Measurements from ENCODE around the gene CDC73.
"Not testable (repeated sequence)": the region's sequence is repeated elsewhere in the genome, so short reads cannot be mapped to it uniquely, and the experiment has no call there.

The CDC73 gene

GRCh38 chr1:193288548-193289080 lies 166.8 kb downstream of the CDC73 start:
- not testable (repeated sequence) for DNase-seq (ENCODE audit: low spot score)

GRCh38 chr1:193293726-193294125 lies 171.9 kb downstream of the CDC73 start:
- DNase-seq (ENCODE audit: low spot score): no peak

DNA sequence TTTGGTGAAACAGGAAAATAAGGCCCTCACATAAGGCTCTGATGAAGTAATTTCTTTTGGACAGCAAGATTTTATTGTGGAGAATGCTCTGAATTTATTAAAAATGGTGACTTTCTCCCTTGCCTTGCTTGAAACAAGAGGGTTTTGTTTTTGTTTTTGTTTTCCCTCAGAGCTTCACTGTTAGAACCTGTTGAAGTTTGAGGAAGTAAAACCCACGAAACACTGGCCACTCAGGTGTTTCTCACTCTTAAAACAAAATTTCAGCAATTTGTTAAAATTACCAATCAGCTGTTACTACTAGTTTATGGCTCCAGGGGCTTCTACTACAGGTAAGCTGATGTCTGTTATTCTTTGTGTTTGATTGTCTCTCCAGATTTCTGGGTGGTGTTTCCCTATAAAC lies 177.2 kb downstream of the CDC73 start:
- DNase-seq (ENCODE audit: low spot score): no peak

DNA sequence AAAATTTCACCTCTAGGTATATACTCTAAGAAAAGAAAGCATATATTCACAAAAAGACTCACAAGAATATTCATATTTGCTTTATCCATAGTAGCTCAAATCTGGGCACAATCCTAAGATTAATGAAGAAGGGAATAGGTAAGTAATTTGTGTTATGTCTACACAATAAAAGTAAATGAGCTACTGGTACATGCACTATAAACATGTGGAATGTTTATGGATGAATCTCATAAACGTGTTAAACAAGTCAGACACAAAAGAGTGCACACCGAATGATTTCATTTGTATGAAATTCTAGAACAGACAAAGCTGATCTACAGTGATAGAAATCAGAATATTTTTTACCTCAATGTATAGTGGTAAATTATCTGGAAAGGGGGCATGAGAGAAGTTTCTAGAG lies 179.9 kb downstream of the CDC73 start:
- DNase-seq (ENCODE audit: low spot score): no peak

- DNase-seq (ENCODE audit: low spot score): no peak
These were observed 182.0 kb downstream of the CDC73 start for GRCh38 chr1:193303849-193304248.

All from GM03348 (cell line).